Dendritic cell treated with granulocyte-macrophage colony-stimulating factor and Interleukin-4, amounts not matched to agents 40 ng/mL and 50 ng/mL, for 4 days (primary cell): ENCODE results near the gene LIN28B.
"Not testable (repeated sequence)": the region's sequence is repeated elsewhere in the genome, so short reads cannot be mapped to it uniquely, and the experiment has no call there.

ENCODE experiments used
- H3K27ac Mint-ChIP-seq: one replicate; pipeline ENCODE4 v1.8.0; 2022; ENCODE audit warnings: mild to moderate bottlenecking, mixed read lengths
- H3K27me3 Mint-ChIP-seq: one replicate; pipeline ENCODE4 v1.8.0; 2022; ENCODE audit warnings: mild to moderate bottlenecking, mixed read lengths
- H3K36me3 Mint-ChIP-seq: one replicate; pipeline ENCODE4 v1.8.0; 2022; ENCODE audit warnings: low read depth, mixed read lengths
- H3K4me1 Mint-ChIP-seq: one replicate; pipeline ENCODE4 v1.8.0; 2022; ENCODE audit warnings: low read depth, mixed read lengths
- H3K4me3 Mint-ChIP-seq: one replicate; pipeline ENCODE4 v1.8.0; 2022; ENCODE audit warnings: mild to moderate bottlenecking, moderate library complexity, mixed read lengths
- H3K9me3 Mint-ChIP-seq: one replicate; pipeline ENCODE4 v1.8.0; 2022; ENCODE audit warnings: mixed read lengths
- intact Hi-C: fragments of 100-400 bp; cut with micrococcal nuclease; formaldehyde crosslinking; loops from one replicate; pipeline ENCODE4 v1.15.0; 2022

The LIN28B gene

GRCh38 chr6:104973404-104973803, 16.5 kb downstream of the LIN28B start:
- Mint-ChIP-seq H3K4me1 (no peaks in the 10 kb centered on the region), H3K27me3 (no peaks in the 10 kb centered on the region), H3K4me3 (no peak overlapping the region), H3K36me3 (no peaks in the 10 kb centered on the region), H3K9me3 (no peaks in the 10 kb centered on the region), H3K27ac (no peak overlapping the region)
- intact Hi-C loops, result no loop called here

GRCh38 chr6:104983296-104983695, 26.4 kb downstream of the LIN28B start:
- intact Hi-C loops, result no loop called here
- H3K36me3 Mint-ChIP-seq, result no peaks in the 10 kb centered on the region
- H3K27me3 Mint-ChIP-seq, result peaks cover 2% of the 10 kb centered on the region
- H3K9me3 Mint-ChIP-seq, result no peaks in the 10 kb centered on the region
- H3K4me3 Mint-ChIP-seq, result no peak overlapping the region
- H3K4me1 Mint-ChIP-seq, result no peaks in the 10 kb centered on the region
- no peak overlapping the region for H3K27ac Mint-ChIP-seq

DNA sequence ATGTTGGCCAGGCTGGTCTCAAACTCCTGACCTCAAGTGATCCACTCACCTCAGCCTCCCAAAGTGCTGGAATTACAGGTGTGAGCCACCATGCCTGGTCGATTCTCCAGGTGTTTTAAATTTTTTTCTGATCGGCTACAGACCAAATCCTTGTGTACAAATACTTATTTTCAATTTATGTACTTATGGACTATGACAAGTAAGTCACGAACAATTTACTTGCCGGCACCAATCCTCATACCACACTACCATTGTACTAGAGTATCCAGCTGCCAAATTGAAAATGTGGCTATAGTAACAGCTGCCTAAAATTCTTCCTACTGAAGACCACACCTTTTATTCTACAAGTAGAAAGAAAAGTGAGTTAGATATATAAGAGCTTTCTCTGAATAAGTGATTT, 26.9 kb downstream of the LIN28B start:
- no peaks in the 10 kb centered on the region for H3K4me1 Mint-ChIP-seq
- no peak overlapping the region for H3K4me3 Mint-ChIP-seq
- no peaks in the 10 kb centered on the region for H3K36me3 Mint-ChIP-seq

GRCh38 chr6:104984831-104985230, 27.9 kb downstream of the LIN28B start:
- Mint-ChIP-seq H3K27me3 (peaks cover 2% of the 10 kb centered on the region), H3K4me3 (no peak overlapping the region), H3K4me1 (no peaks in the 10 kb centered on the region), H3K27ac (no peak overlapping the region), H3K36me3 (no peaks in the 10 kb centered on the region), H3K9me3 (no peaks in the 10 kb centered on the region)
- intact Hi-C loops, result no loop called here

More for the DNA sequence above, 26.9 kb downstream of the LIN28B start:
- Mint-ChIP-seq H3K27me3 (peaks cover 2% of the 10 kb centered on the region), H3K9me3 (no peaks in the 10 kb centered on the region), H3K27ac (no peak overlapping the region)
- intact Hi-C loops, result no loop called here

GRCh38 chr6:104985875-104986274, 29.0 kb downstream of the LIN28B start:
- H3K4me1 Mint-ChIP-seq, intact Hi-C loops, H3K4me3 Mint-ChIP-seq, H3K27ac Mint-ChIP-seq, H3K36me3 Mint-ChIP-seq, H3K9me3 Mint-ChIP-seq, H3K27me3 Mint-ChIP-seq: not testable (repeated sequence)

DNA sequence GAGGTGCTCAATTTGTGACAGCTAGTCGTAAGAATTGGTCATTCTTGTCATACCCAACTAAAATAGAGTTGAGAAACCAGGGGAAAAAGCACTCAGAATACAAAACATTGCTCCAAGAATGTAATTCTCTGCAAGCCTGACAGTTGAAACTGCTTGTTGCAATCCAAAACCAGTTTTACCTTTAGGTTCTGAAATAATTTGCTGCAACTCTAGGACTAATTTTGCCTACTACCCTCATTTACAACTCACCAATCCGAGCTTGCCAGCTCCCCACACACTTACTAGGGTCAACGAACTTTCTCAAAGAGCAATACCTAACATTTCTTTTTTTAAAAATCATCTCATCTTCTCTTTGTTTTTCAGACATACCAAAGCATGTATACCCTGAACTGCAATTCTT, 29.7 kb downstream of the LIN28B start:
- no peaks in the 10 kb centered on the region for H3K4me1 Mint-ChIP-seq

DNA sequence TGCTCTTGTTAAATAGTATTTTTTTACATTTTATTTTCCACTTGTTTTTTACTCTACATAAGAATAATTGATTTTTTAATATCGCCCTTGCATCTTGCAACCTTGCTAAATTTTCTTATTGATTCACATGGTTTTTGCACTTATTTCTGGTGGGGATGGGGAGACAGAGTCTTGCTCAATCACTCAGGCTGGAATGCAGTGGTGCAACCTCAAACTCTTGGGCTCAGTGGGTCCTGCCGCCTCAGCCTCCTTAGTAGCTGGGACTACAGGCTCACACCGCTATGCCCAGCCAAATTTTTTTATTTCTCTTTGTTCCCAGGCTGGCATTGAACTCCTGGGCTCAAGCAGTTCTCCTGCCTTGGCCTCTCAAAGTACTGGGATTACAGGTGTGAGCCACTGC, 30.3 kb downstream of the LIN28B start:
- Mint-ChIP-seq H3K27me3 (peaks cover 2% of the 10 kb centered on the region), H3K36me3 (no peaks in the 10 kb centered on the region), H3K4me1 (no peaks in the 10 kb centered on the region), H3K4me3 (no peak overlapping the region), H3K9me3 (no peaks in the 10 kb centered on the region), H3K27ac (no peak overlapping the region)
- intact Hi-C loops, result no loop called here

More for the DNA sequence above, 29.7 kb downstream of the LIN28B start:
- peaks cover 2% of the 10 kb centered on the region for H3K27me3 Mint-ChIP-seq
- intact Hi-C loops, result no loop called here
- H3K9me3 Mint-ChIP-seq, result no peaks in the 10 kb centered on the region
- H3K4me3 Mint-ChIP-seq, result no peak overlapping the region
- H3K36me3 Mint-ChIP-seq, result no peaks in the 10 kb centered on the region
- no peak overlapping the region for H3K27ac Mint-ChIP-seq

DNA sequence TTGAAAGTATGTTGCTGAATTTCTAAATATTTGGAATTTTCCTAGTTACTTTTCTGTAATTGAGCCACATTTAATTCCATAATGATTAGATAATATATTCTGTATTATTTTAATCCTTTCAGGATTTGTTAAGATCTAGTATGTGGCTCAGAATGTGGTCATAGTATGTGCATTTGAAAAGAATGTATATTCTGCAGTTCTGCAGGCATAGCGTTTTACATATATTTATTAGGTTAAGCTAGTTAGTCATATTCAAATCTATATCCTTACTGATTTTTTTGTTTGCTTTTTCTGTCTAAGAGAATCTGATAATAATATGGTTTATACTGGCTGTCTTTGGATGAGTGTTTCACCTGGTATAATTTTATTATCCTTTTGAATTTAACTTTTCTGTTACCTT, 33.2 kb downstream of the LIN28B start:
- Mint-ChIP-seq H3K27ac (no peak overlapping the region), H3K4me1 (no peaks in the 10 kb centered on the region), H3K27me3 (peaks cover 2% of the 10 kb centered on the region), H3K9me3 (no peaks in the 10 kb centered on the region), H3K4me3 (no peak overlapping the region), H3K36me3 (no peaks in the 10 kb centered on the region)
- intact Hi-C loops, result no loop called here

GRCh38 chr6:104991062-104991461, 34.2 kb downstream of the LIN28B start:
- H3K4me3 Mint-ChIP-seq, H3K36me3 Mint-ChIP-seq, H3K9me3 Mint-ChIP-seq, H3K4me1 Mint-ChIP-seq, H3K27me3 Mint-ChIP-seq, intact Hi-C loops, H3K27ac Mint-ChIP-seq: not testable (repeated sequence)

- H3K27me3 Mint-ChIP-seq, H3K4me3 Mint-ChIP-seq, H3K4me1 Mint-ChIP-seq, intact Hi-C loops, H3K27ac Mint-ChIP-seq, H3K36me3 Mint-ChIP-seq, H3K9me3 Mint-ChIP-seq: not testable (repeated sequence)
These were observed 36.7 kb downstream of the LIN28B start for GRCh38 chr6:104993576-104993975.

DNA sequence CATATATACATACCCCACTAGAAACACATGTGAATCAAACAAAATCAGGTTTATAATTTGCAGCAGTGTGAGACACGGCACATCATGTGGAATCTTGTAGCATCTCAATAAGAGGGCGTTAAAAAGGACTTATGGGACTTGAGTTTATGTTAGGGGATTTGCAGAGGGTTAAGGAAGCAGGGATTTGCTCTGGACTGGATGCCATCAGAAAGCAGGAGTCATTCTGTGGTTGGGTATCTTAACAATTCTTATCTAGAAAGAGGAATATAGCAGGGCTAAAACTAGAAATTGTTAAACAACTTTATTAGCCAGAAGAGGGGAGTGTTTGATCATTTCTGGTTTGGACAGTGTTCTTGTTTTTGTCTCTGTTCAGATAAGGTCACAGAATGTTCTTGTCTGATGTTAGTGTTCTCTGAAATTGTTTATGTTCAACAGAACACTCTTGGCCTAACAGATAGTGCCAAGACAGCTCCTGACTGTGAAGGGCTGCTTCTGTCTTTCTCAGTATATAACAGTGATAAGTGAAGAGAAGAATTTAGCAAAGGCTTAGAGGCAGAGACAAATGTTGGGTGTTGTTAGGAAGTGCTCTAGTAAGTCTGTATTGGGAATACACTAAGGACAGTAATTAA, 39.2 kb downstream of the LIN28B start:
- intact Hi-C loops, result no loop called here
- Mint-ChIP-seq H3K4me3 (no peak overlapping the region), H3K4me1 (no peaks in the 10 kb centered on the region), H3K27me3 (no peaks in the 10 kb centered on the region), H3K27ac (no peak overlapping the region), H3K9me3 (no peaks in the 10 kb centered on the region), H3K36me3 (no peaks in the 10 kb centered on the region)

GRCh38 chr6:105001063-105001462, 44.2 kb downstream of the LIN28B start:
- Mint-ChIP-seq H3K36me3 (no peaks in the 10 kb centered on the region), H3K9me3 (no peaks in the 10 kb centered on the region), H3K4me3 (no peak overlapping the region), H3K27ac (no peak overlapping the region), H3K27me3 (no peaks in the 10 kb centered on the region), H3K4me1 (peaks cover 8% of the 10 kb centered on the region)
- intact Hi-C loops, result no loop called here

DNA sequence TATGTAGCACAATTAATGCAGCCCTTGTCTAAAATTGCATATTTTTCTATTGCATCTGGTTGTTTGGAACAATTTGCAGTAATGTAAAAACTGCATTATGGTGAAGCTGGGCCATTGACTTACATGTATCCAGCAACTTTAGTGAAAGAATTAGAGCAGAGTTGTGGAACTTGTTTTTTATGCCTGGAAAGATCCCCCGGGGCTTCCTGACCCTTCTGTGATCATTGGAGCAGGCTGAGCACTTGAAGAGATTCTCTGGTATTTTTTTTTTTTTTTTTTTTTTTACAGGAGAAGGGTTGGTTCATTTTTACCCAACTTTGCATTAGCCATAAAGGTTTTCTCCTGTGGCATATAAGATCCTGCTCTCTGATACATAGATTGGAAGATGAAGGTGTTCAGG, 45.0 kb downstream of the LIN28B start:
- H3K27me3 Mint-ChIP-seq, result no peaks in the 10 kb centered on the region

GRCh38 chr6:105005451-105005850, 48.5 kb downstream of the LIN28B start:
- Mint-ChIP-seq H3K27ac (no peak overlapping the region), H3K36me3 (no peaks in the 10 kb centered on the region), H3K27me3 (no peaks in the 10 kb centered on the region), H3K9me3 (no peaks in the 10 kb centered on the region), H3K4me3 (no peak overlapping the region), H3K4me1 (peaks cover 8% of the 10 kb centered on the region)
- intact Hi-C loops, result no loop called here

More for the DNA sequence above, 45.0 kb downstream of the LIN28B start:
- H3K4me3 Mint-ChIP-seq, result no peak overlapping the region
- no peaks in the 10 kb centered on the region for H3K9me3 Mint-ChIP-seq
- H3K36me3 Mint-ChIP-seq, result no peaks in the 10 kb centered on the region
- H3K4me1 Mint-ChIP-seq, result peaks cover 8% of the 10 kb centered on the region
- intact Hi-C loops, result no loop called here
- H3K27ac Mint-ChIP-seq, result no peak overlapping the region

GRCh38 chr6:105013459-105013858, 56.6 kb downstream of the LIN28B start:
- H3K4me1 Mint-ChIP-seq, intact Hi-C loops, H3K27ac Mint-ChIP-seq, H3K9me3 Mint-ChIP-seq, H3K4me3 Mint-ChIP-seq, H3K27me3 Mint-ChIP-seq, H3K36me3 Mint-ChIP-seq: not testable (repeated sequence)
